HG02678 (cell line): ENCODE results near the gene CKMT1A.

Source experiments
- ATAC-seq: cut with Tn5 transposase; IDR thresholded peaks from one replicate; pipeline ENCODE4 v1.9.1; 2021; ENCODE audit warnings: mild to moderate bottlenecking, moderate library complexity; ENCODE audit not compliant: unreplicated experiment

The CKMT1A gene

GRCh38 chr15:43746903-43747309, 53.2 kb downstream of the CKMT1A start:
- ATAC-seq: peak; percentile 21

GRCh38 chr15:43748376-43748775, 54.7 kb downstream of the CKMT1A start:
- ATAC-seq: no peak
